Caco-2 (cell line): Measurements from ENCODE around the gene DERA. TPM values are rescaled to one million over a fixed set of nuclear protein-coding genes. Genes with fewer than 3 reads are reported as not detected.
A peak's percentile ranks its signal among the peaks of the same experiment; 100 is the strongest.

Experiments
- BruUV-seq: library from RNA; stranded (reverse); fragments of 400-500 nt; replicated peaks from 2 replicates; lab custom pipeline; 2021; lab: Mats Ljungman, UMichigan
- CTCF ChIA-PET: fragments of 300-600 bp; sonication (Branson Sonifier 250); formaldehyde crosslinking; loops from one replicate; lab custom pipeline; 2022; ENCODE audit warnings: antibody characterized with exemption; lab: Charles Lee
- POLR2A ChIA-PET: fragments of 300-600 bp; sonication (Branson Sonifier 250); formaldehyde crosslinking; loops from one replicate; lab custom pipeline; 2022; ENCODE audit warnings: antibody characterized with exemption; lab: Charles Lee
- DNase-seq, 2 experiments: peaks; one replicate each; pipeline versions ENCODE4 v3.0.0 to v3.0.0-alpha.2; 2020 to 2022
- H3K27me3 ChIP-seq: replicated peaks from 2 replicates; pipeline ENCODE4 v1.6.0; 2011; ENCODE audit warnings: low read length; ENCODE audit not compliant: control insufficient read depth, insufficient read depth
- H3K36me3 ChIP-seq: 2 replicates; pipeline ENCODE4 v1.5.1; 2011; ENCODE audit warnings: low read length; ENCODE audit not compliant: control insufficient read depth, insufficient read depth
- H3K4me1 ChIP-seq: fragments of 250-450 bp; sonication (Bioruptor Pico); 2 replicates; pipeline ENCODE4 v1.5.1; 2020; ENCODE audit warnings: mild to moderate bottlenecking
- H3K4me3 ChIP-seq: 2 replicates; pipeline ENCODE4 v1.5.1; 2011; ENCODE audit warnings: low read depth, mild to moderate bottlenecking, control low read depth, low read length
- H3K9me3 ChIP-seq: fragments of 250-450 bp; sonication (Bioruptor Pico); 2 replicates; pipeline ENCODE4 v1.5.1; 2020; ENCODE audit warnings: mild to moderate bottlenecking, moderate library complexity
- H3K27ac Mint-ChIP-seq: one replicate; pipeline ENCODE4 v1.8.0; 2022; ENCODE audit warnings: mixed read lengths; ENCODE audit not compliant: unreplicated experiment
- H3K27me3 Mint-ChIP-seq: one replicate; pipeline ENCODE4 v1.8.0; 2022; ENCODE audit warnings: mixed read lengths; ENCODE audit not compliant: insufficient read depth, unreplicated experiment
- H3K36me3 Mint-ChIP-seq: one replicate; pipeline ENCODE4 v1.8.0; 2022; ENCODE audit warnings: mild to moderate bottlenecking, mixed read lengths; ENCODE audit not compliant: insufficient read depth, unreplicated experiment
- H3K4me1 Mint-ChIP-seq: one replicate; pipeline ENCODE4 v1.8.0; 2022; ENCODE audit warnings: low read depth, mixed read lengths; ENCODE audit not compliant: unreplicated experiment
- H3K4me3 Mint-ChIP-seq: one replicate; pipeline ENCODE4 v1.8.0; 2022; ENCODE audit warnings: mild to moderate bottlenecking, moderate library complexity, mixed read lengths; ENCODE audit not compliant: unreplicated experiment
- H3K9me3 Mint-ChIP-seq: one replicate; pipeline ENCODE4 v1.8.0; 2022; ENCODE audit warnings: mixed read lengths; ENCODE audit not compliant: unreplicated experiment
- intact Hi-C: fragments of 100-400 bp; cut with micrococcal nuclease; formaldehyde crosslinking; loops from one replicate; pipeline ENCODE4 v1.10.0; 2022; ENCODE audit not compliant: unreplicated experiment
- total RNA-seq: library from RNA; stranded (reverse); gene quantifications from 2 replicates; pipeline ENCODE4 v1.2.3, GENCODE V29; 2022
- TF ChIP-seq, protein P1 (sequence below), 2 experiments: fragments of 200-600 bp in 1 of 2; IDR thresholded peaks; 1 replicate in 1 of 2; 2 replicates in 1 of 2; pipeline versions ENCODE4 v1.5.1 to v1.8.0; 2011 to 2022; ENCODE audit warnings: antibody characterized with exemption in 1 of 2, control low read depth in 1 of 2, inconsistent platforms in 1 of 2, low read depth in 1 of 2, low read length in 1 of 2, mild to moderate bottlenecking in 1 of 2, moderate library complexity in 1 of 2; ENCODE audit not compliant: insufficient read depth in 1 of 2, severe bottlenecking in 1 of 2, unreplicated experiment in 1 of 2

Gene DERA
- total RNA-seq, 1 experiment from 2014 or later: 86.4 TPM

DNA sequence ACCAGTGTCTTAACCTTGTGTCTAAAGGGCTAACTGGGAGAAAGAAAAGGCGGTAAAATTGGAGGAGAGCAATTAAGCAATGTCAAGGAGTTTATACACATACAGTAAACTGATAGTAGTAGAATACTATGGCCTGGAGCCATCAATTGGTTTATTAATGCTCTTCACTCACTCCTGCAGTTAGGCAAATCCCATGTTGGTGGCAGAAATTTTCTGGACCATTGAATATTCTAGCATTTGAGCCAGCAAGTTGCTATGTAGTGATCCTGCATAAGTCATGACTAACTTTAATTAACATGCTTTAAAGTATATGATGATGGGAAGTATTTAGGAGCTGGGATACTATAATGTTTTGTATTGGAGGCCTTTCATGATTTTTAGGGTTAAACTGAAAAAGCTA, 14.3 kb upstream of the DERA start:
- no TSS peak for BruUV-seq
- no peaks in the 10 kb centered on the region for H3K27me3 Mint-ChIP-seq
- DNase-seq: no peak
- no peaks in the 10 kb centered on the region for H3K4me1 Mint-ChIP-seq
- no peaks in the 10 kb centered on the region for H3K27me3 ChIP-seq
- intact Hi-C loops: no loop called here
- peaks cover 4% of the 10 kb centered on the region for H3K36me3 ChIP-seq
- POLR2A ChIA-PET: interaction anchor here (1.2 kb wide), 1 partner anchor 13 kb away, joined by 6 read pairs; no protein-coding TSS in a partner anchor
- peaks cover 87% of the 10 kb centered on the region for H3K36me3 Mint-ChIP-seq
- TF ChIP-seq, protein P1, sequence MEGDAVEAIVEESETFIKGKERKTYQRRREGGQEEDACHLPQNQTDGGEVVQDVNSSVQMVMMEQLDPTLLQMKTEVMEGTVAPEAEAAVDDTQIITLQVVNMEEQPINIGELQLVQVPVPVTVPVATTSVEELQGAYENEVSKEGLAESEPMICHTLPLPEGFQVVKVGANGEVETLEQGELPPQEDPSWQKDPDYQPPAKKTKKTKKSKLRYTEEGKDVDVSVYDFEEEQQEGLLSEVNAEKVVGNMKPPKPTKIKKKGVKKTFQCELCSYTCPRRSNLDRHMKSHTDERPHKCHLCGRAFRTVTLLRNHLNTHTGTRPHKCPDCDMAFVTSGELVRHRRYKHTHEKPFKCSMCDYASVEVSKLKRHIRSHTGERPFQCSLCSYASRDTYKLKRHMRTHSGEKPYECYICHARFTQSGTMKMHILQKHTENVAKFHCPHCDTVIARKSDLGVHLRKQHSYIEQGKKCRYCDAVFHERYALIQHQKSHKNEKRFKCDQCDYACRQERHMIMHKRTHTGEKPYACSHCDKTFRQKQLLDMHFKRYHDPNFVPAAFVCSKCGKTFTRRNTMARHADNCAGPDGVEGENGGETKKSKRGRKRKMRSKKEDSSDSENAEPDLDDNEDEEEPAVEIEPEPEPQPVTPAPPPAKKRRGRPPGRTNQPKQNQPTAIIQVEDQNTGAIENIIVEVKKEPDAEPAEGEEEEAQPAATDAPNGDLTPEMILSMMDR (IDR thresholded peaks at IDR 0.05; ENCODE audit: insufficient read depth in 1 of 2, low read depth in 1 of 2, low read length in 1 of 2, severe bottlenecking in 1 of 2, unreplicated experiment in 1 of 2): no peak
- no peak overlapping the region for H3K4me3 ChIP-seq
- no peaks in the 10 kb centered on the region for H3K9me3 ChIP-seq
- H3K4me1 ChIP-seq: no peaks in the 10 kb centered on the region
- no peaks in the 10 kb centered on the region for H3K9me3 Mint-ChIP-seq
- no peak overlapping the region for H3K27ac Mint-ChIP-seq
- CTCF ChIA-PET: no interaction called here
- no peak overlapping the region for H3K4me3 Mint-ChIP-seq

DNA sequence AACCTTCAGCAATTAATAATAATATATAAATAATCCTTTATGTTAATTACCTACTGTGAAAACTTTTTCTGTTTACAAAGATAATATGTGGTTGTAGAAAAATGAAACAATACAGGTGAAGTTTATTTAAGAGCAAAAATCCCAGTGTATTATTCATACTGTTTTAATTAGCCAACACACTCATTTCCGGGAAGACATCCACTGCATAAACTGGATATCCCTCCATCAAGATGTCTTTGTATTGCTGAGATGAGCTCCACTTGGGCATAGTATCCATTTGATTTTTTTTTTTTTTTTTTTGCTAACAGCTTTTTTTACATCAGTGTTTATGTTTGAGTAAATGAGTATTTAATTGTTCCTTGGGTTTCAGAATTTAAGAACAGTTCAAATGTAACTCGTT, 13.7 kb upstream of the DERA start:
- Histone ChIP-seq H3K27me3 (no peaks in the 10 kb centered on the region), H3K36me3 (peaks cover 4% of the 10 kb centered on the region), H3K4me3 (no peak overlapping the region), H3K4me1 (no peaks in the 10 kb centered on the region), H3K9me3 (no peaks in the 10 kb centered on the region)
- H3K27ac Mint-ChIP-seq: no peak overlapping the region
- peaks cover 88% of the 10 kb centered on the region for H3K36me3 Mint-ChIP-seq
- DNase-seq: no peak
- no peak overlapping the region for H3K4me3 Mint-ChIP-seq
- BruUV-seq: no TSS peak
- no peaks in the 10 kb centered on the region for H3K4me1 Mint-ChIP-seq
- intact Hi-C loops: no loop called here
- no peaks in the 10 kb centered on the region for H3K27me3 Mint-ChIP-seq
- CTCF ChIA-PET: no interaction called here
- POLR2A ChIA-PET: interaction anchor here (1.2 kb wide), 1 partner anchor 14 kb away, joined by 6 read pairs; no protein-coding TSS in a partner anchor
- H3K9me3 Mint-ChIP-seq: no peaks in the 10 kb centered on the region
- TF ChIP-seq, protein P1 (IDR thresholded peaks at IDR 0.05; ENCODE audit: insufficient read depth in 1 of 2, low read depth in 1 of 2, low read length in 1 of 2, severe bottlenecking in 1 of 2, unreplicated experiment in 1 of 2): no peak

DNA sequence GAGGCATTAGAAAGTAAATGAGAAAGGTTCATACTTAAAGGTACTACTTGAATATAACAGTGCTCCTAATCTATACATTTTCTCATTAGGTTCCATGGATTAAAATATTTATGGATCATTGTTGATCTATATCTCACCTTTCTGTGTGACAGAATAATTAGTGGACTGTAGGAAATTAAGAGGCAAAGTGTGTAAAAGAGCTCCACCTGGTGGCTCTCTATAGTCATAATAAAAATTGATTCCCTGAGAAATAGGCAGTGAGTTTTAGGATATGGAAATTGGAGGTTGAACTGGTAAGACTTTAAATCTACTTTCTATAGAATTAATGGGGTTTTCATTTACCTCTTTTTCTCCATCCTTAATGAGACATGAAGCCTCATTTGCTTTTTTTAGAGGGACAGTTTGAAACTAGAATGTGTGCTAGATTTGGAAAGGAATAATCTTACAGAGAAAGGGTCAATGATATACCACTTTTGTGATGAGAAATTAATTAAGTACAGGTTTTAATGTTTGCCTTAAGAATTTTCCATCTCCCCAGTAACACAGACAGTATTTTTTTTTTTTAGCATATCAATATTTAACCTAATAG, 11.8 kb upstream of the DERA start:
- CTCF ChIA-PET: interaction anchor here (0.5 to 1.6 kb wide), 7 partner anchors 10 to 188 kb away, joined by 3 to 17 read pairs (median 5); partner anchors contain the start of genes DERA and STRAP
- intact Hi-C loops: loop anchor here (1.0 kb wide), 4 partner anchors 12 to 367 kb away; partner anchors contain the start of genes DERA and STRAP
- DNase-seq: peak in 1 of 2 experiments; percentile 38
- BruUV-seq: no TSS peak
- Mint-ChIP-seq H3K4me1 (no peaks in the 10 kb centered on the region), H3K4me3 (no peak overlapping the region), H3K36me3 (peaks cover 89% of the 10 kb centered on the region), H3K27ac (no peak overlapping the region), H3K9me3 (no peaks in the 10 kb centered on the region), H3K27me3 (no peaks in the 10 kb centered on the region)
- Histone ChIP-seq H3K4me1 (no peaks in the 10 kb centered on the region), H3K4me3 (no peak overlapping the region), H3K27me3 (no peaks in the 10 kb centered on the region), H3K9me3 (no peaks in the 10 kb centered on the region), H3K36me3 (peaks cover 3% of the 10 kb centered on the region; the same call in 1 of the 2 replicates)
- POLR2A ChIA-PET: interaction anchor here (0.5 kb wide), 1 partner anchor 15 kb away, joined by 5 read pairs; no protein-coding TSS in a partner anchor
- TF ChIP-seq, protein P1 (IDR thresholded peaks at IDR 0.05; ENCODE audit: insufficient read depth in 1 of 2, low read depth in 1 of 2, low read length in 1 of 2, severe bottlenecking in 1 of 2, unreplicated experiment in 1 of 2): peak; percentile 70 to 88
